NCI-H446 (cell line): ENCODE measurements around the gene HBM.
"Not testable (repeated sequence)": the region's sequence is repeated elsewhere in the genome, so short reads cannot be mapped to it uniquely, and the experiment has no call there.

ENCODE experiments used
- DNase-seq, 2 experiments: peaks; one replicate each; lab custom pipeline; 2025; lab: John Stamatoyannopoulos, UW

HBM gene

GRCh38 chr16:169014-169413, 3.2 kb downstream of the HBM start:
- no peak for DNase-seq

- not testable (repeated sequence) for DNase-seq
These were observed 4.3 kb downstream of the HBM start for GRCh38 chr16:170088-170507.

- no peak for DNase-seq
These were observed 5.0 kb downstream of the HBM start for GRCh38 chr16:170788-171187.

- DNase-seq = not testable (repeated sequence)
These were observed 6.7 kb downstream of the HBM start, which contains the start of gene HBA2 for GRCh38 chr16:172374-172941. Gene HBA2 (plus strand): TSS chr16:172876. CDS start chr16:172913, 37 bp downstream.

- not testable (repeated sequence) for DNase-seq
These were observed 7.6 kb downstream of the HBM start for GRCh38 chr16:173211-173854.

- DNase-seq = not testable (repeated sequence)
These were observed 8.4 kb downstream of the HBM start for GRCh38 chr16:173928-174769.

- no peak for DNase-seq
These were observed 9.5 kb downstream of the HBM start for GRCh38 chr16:175011-175949.

GRCh38 chr16:176006-176405, 10.2 kb downstream of the HBM start:
- DNase-seq = not testable (repeated sequence)

GRCh38 chr16:176477-177382, 11.0 kb downstream of the HBM start, which contains the start of gene HBA1:
Gene HBA1 (plus strand): TSS chr16:176680. CDS start chr16:176717, 37 bp downstream.
- not testable (repeated sequence) for DNase-seq

GRCh38 chr16:177394-177822, 11.6 kb downstream of the HBM start:
- DNase-seq = no peak

GRCh38 chr16:177981-178667, 12.3 kb downstream of the HBM start:
- no peak for DNase-seq

GRCh38 chr16:178668-179015, 12.9 kb downstream of the HBM start:
- no peak for DNase-seq

GRCh38 chr16:179211-180092, 13.7 kb downstream of the HBM start:
- DNase-seq = no peak

GRCh38 chr16:180101-180675, 14.4 kb downstream of the HBM start, which contains the start of gene HBQ1:
Gene HBQ1 (plus strand): TSS chr16:180459. CDS start chr16:180487, 28 bp downstream.
- DNase-seq = peak in 1 of 2 experiments; percentile 66

GRCh38 chr16:180681-181564, 15.1 kb downstream of the HBM start:
- peak; percentile 6 to 80 for DNase-seq

- no peak for DNase-seq
These were observed 15.8 kb downstream of the HBM start for GRCh38 chr16:181565-182021.

GRCh38 chr16:183005-183404, 17.2 kb downstream of the HBM start:
- no peak for DNase-seq
